Measurements from ENCODE around the gene MAPKAP1.

- TF ChIP-seq POLR2AphosphoS5 (IDR thresholded peaks at IDR 0.05; ENCODE audit: borderline replicate concordance, low read depth, low read length) (no peak), FOXP2 (optimal IDR thresholded peaks at IDR 0.05; ENCODE audit: control extremely low read depth, extremely low read length, insufficient read depth) (no peak), EZH2 (IDR thresholded peaks at IDR 0.05) (no peak)
Observed at GRCh38 chr9:125639057-125639456, 68.0 kb downstream of the MAPKAP1 start.
